ENCODE data around the gene RASGRP1. TPM values are rescaled to one million over a fixed set of nuclear protein-coding genes. Genes with fewer than 3 reads are reported as not detected.

Gene RASGRP1
- total RNA-seq, 1 donor = 0.36 TPM

- H3K4me3 ChIP-seq (ENCODE audit: insufficient read depth, low read length) = no peak overlapping the region
- DNase-seq (ENCODE audit: insufficient read length, low spot score, missing footprints) = no peak
- H3K4me2 ChIP-seq (ENCODE audit: insufficient read depth, low read length) = no peak overlapping the region
- H3K36me3 ChIP-seq (ENCODE audit: insufficient read depth, low read length) = no peaks in the 10 kb centered on the region
- H3K79me2 ChIP-seq (ENCODE audit: insufficient read depth, low read length) = no peaks in the 10 kb centered on the region
- H3K9me3 ChIP-seq (ENCODE audit: low read depth, low read length) = no peaks in the 10 kb centered on the region
- peaks cover 5% of the 10 kb centered on the region for H3K27me3 ChIP-seq (ENCODE audit: insufficient read depth, low read length)
- H4K20me1 ChIP-seq (ENCODE audit: insufficient read depth, low read length) = no peaks in the 10 kb centered on the region
- H3K27ac ChIP-seq (ENCODE audit: low read depth, low read length) = no peak overlapping the region
- no peak overlapping the region for H2AFZ ChIP-seq (ENCODE audit: low read length)
- TF ChIP-seq CTCF (IDR thresholded peaks at IDR 0.05; ENCODE audit: extremely low read depth, low read depth, low read length) = no peak
- H3K4me1 ChIP-seq (ENCODE audit: insufficient read depth, low read length) = peaks cover 13% of the 10 kb centered on the region
These were observed 50.0 kb downstream of the RASGRP1 start for GRCh38 chr15:38514601-38515000.

GRCh38 chr15:38512901-38513300 lies 51.7 kb downstream of the RASGRP1 start:
- H3K9me3 ChIP-seq (ENCODE audit: low read depth, low read length) = no peaks in the 10 kb centered on the region
- TF ChIP-seq CTCF (IDR thresholded peaks at IDR 0.05; ENCODE audit: extremely low read depth, low read depth, low read length) = no peak
- H3K4me3 ChIP-seq (ENCODE audit: insufficient read depth, low read length) = no peak overlapping the region
- H3K79me2 ChIP-seq (ENCODE audit: insufficient read depth, low read length) = no peaks in the 10 kb centered on the region
- H3K4me2 ChIP-seq (ENCODE audit: insufficient read depth, low read length) = no peak overlapping the region
- no peak overlapping the region for H3K27ac ChIP-seq (ENCODE audit: low read depth, low read length)
- H3K27me3 ChIP-seq (ENCODE audit: insufficient read depth, low read length) = peaks cover 5% of the 10 kb centered on the region
- H3K36me3 ChIP-seq (ENCODE audit: insufficient read depth, low read length) = no peaks in the 10 kb centered on the region
- H4K20me1 ChIP-seq (ENCODE audit: insufficient read depth, low read length) = no peaks in the 10 kb centered on the region
- peaks cover 13% of the 10 kb centered on the region for H3K4me1 ChIP-seq (ENCODE audit: insufficient read depth, low read length)
- no peak overlapping the region for H2AFZ ChIP-seq (ENCODE audit: low read length)
- DNase-seq (ENCODE audit: insufficient read length, low spot score, missing footprints) = no peak

- Histone ChIP-seq H3K27me3 (ENCODE audit: insufficient read depth, low read length) (peaks cover 5% of the 10 kb centered on the region), H4K20me1 (ENCODE audit: insufficient read depth, low read length) (no peaks in the 10 kb centered on the region), H3K4me2 (ENCODE audit: insufficient read depth, low read length) (no peak overlapping the region), H3K36me3 (ENCODE audit: insufficient read depth, low read length) (no peaks in the 10 kb centered on the region), H3K4me3 (ENCODE audit: insufficient read depth, low read length) (no peak overlapping the region), H3K79me2 (ENCODE audit: insufficient read depth, low read length) (no peaks in the 10 kb centered on the region), H3K9me3 (ENCODE audit: low read depth, low read length) (no peaks in the 10 kb centered on the region), H3K4me1 (ENCODE audit: insufficient read depth, low read length) (peaks cover 3% of the 10 kb centered on the region), H2AFZ (ENCODE audit: low read length) (no peak overlapping the region), H3K27ac (ENCODE audit: low read depth, low read length) (no peak overlapping the region)
- TF ChIP-seq CTCF (IDR thresholded peaks at IDR 0.05; ENCODE audit: extremely low read depth, low read depth, low read length) = no peak
- no peak for DNase-seq (ENCODE audit: insufficient read length, low spot score, missing footprints)
These were observed 55.5 kb downstream of the RASGRP1 start for GRCh38 chr15:38509152-38509551.

- no peak overlapping the region for H3K4me3 ChIP-seq (ENCODE audit: insufficient read depth, low read length)
- no peak overlapping the region for H3K27ac ChIP-seq (ENCODE audit: low read depth, low read length)
- no peaks in the 10 kb centered on the region for H4K20me1 ChIP-seq (ENCODE audit: insufficient read depth, low read length)
- H3K4me1 ChIP-seq (ENCODE audit: insufficient read depth, low read length) = peaks cover 3% of the 10 kb centered on the region
- no peak overlapping the region for H2AFZ ChIP-seq (ENCODE audit: low read length)
- TF ChIP-seq CTCF (IDR thresholded peaks at IDR 0.05; ENCODE audit: extremely low read depth, low read depth, low read length) = no peak
- no peaks in the 10 kb centered on the region for H3K79me2 ChIP-seq (ENCODE audit: insufficient read depth, low read length)
- no peaks in the 10 kb centered on the region for H3K36me3 ChIP-seq (ENCODE audit: insufficient read depth, low read length)
- no peak overlapping the region for H3K4me2 ChIP-seq (ENCODE audit: insufficient read depth, low read length)
- H3K9me3 ChIP-seq (ENCODE audit: low read depth, low read length) = no peaks in the 10 kb centered on the region
- H3K27me3 ChIP-seq (ENCODE audit: insufficient read depth, low read length) = peaks cover 5% of the 10 kb centered on the region
- DNase-seq (ENCODE audit: insufficient read length, low spot score, missing footprints) = no peak
These were observed 56.0 kb downstream of the RASGRP1 start for GRCh38 chr15:38508647-38509046.
